Measurements from ENCODE around the gene TAPT1. TPM values are rescaled to one million over a fixed set of nuclear protein-coding genes. Genes with fewer than 3 reads are reported as not detected.

The TAPT1 gene
- total RNA-seq, 1 donor from 2014 or later, result 34.8 TPM

- H3K4me1 Mint-ChIP-seq (ENCODE audit: unreplicated experiment), result no peaks in the 10 kb centered on the region
- TF ChIP-seq CTCF (conservative IDR thresholded peaks at IDR 0.05), result no peak
- no peak overlapping the region for H3K4me3 Mint-ChIP-seq
- no peaks in the 10 kb centered on the region for H3K9me3 Mint-ChIP-seq
- H3K36me3 Mint-ChIP-seq, result peaks cover 51% of the 10 kb centered on the region
- no peaks in the 10 kb centered on the region for H3K27me3 Mint-ChIP-seq
- DNase-seq (ENCODE audit: extremely low spot score, unreplicated experiment), result no peak
- no peak overlapping the region for H3K27ac Mint-ChIP-seq
These were observed 29.5 kb upstream of the TAPT1 start for GRCh38 chr4:16255730-16256129.

DNA sequence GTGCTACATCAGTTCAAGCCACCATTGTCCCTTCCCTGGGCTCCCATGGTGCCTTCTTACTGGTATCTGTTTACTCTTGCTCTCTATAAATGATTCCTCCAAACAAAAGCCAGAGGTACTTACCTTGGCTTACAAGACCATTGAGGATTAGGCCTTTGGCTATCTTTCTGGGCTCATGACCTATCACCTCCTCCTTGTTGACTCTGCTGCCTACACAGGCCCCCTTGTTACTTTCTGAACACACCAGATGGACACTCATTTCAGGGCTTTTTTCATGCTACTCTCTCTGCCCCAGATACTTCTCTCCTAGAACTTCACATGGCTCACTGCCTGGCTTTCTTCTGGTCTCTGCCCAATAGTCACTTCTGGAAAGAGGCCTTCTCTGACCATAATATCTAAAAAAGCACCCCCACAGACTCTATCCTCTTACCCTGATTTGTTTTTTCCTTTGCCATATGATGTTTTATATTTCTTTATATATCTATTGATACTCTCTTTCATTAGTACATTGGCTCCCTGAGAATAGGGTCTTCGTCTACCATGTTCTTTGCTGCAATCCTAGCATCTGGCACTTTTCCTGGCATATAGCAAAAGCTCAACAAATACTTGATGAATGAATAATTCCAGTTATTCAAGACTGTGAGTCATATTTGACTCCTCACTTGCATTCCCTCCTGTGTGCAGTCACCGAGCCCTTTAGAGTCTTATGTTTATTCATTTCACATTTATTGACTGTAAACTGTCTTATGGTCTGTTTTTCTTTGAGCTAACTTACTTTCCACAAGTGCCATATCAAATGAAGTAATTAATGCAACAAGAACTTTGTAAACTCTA, 27.1 kb upstream of the TAPT1 start:
- no peak overlapping the region for H3K27ac Mint-ChIP-seq
- no peaks in the 10 kb centered on the region for H3K9me3 Mint-ChIP-seq
- no peak for TF ChIP-seq CTCF (conservative IDR thresholded peaks at IDR 0.05)
- H3K27me3 Mint-ChIP-seq, result no peaks in the 10 kb centered on the region
- H3K4me3 Mint-ChIP-seq, result no peak overlapping the region
- DNase-seq (ENCODE audit: extremely low spot score, unreplicated experiment), result no peak
- peaks cover 49% of the 10 kb centered on the region for H3K36me3 Mint-ChIP-seq
- H3K4me1 Mint-ChIP-seq (ENCODE audit: unreplicated experiment), result no peaks in the 10 kb centered on the region

DNA sequence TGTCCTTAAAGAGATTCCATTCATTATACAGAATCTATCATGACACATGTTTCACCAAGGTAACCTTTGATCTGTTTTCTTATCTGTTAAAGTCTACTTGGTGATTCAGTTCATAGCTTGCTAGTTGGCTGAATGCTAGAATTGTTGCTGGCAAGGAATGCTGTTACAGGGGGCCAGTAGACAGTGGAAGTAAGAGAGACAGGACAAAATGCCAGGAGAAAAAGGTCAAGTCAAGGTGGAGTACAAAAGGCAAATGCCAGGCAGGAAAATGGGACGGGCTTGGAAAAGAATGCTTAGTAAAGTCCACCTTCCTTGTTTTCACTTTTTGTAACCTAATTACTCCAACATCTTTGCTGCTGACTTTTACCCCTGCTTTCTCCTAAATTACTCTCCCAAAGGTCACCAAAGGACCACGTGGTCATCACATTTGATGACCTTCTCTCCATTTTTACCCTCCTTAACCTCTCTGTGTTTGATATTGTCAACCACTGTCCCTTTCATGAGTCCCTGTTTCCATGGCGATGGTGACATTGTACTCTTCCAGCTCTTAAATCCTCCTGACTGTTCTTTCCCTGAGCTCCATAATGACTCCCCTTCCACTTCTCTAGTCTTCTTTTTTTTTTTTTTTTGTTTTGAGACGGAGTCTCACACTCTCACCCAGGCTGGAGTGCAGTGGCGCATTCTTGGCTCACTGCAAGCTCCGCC, 24.5 kb upstream of the TAPT1 start:
- Mint-ChIP-seq H3K4me3 (no peak overlapping the region), H3K36me3 (peaks cover 50% of the 10 kb centered on the region), H3K9me3 (no peaks in the 10 kb centered on the region), H3K27me3 (no peaks in the 10 kb centered on the region), H3K4me1 (ENCODE audit: unreplicated experiment) (no peaks in the 10 kb centered on the region), H3K27ac (no peak overlapping the region)
- TF ChIP-seq CTCF (conservative IDR thresholded peaks at IDR 0.05), result no peak
- no peak for DNase-seq (ENCODE audit: extremely low spot score, unreplicated experiment)

GRCh38 chr4:16248605-16249004, 22.3 kb upstream of the TAPT1 start:
- H3K27me3 Mint-ChIP-seq, result no peaks in the 10 kb centered on the region
- no peak overlapping the region for H3K27ac Mint-ChIP-seq
- no peaks in the 10 kb centered on the region for H3K9me3 Mint-ChIP-seq
- peaks cover 39% of the 10 kb centered on the region for H3K36me3 Mint-ChIP-seq
- no peaks in the 10 kb centered on the region for H3K4me1 Mint-ChIP-seq (ENCODE audit: unreplicated experiment)
- DNase-seq (ENCODE audit: extremely low spot score, unreplicated experiment), result no peak
- H3K4me3 Mint-ChIP-seq, result no peak overlapping the region
- TF ChIP-seq CTCF (conservative IDR thresholded peaks at IDR 0.05), result no peak

- Mint-ChIP-seq H3K4me1 (ENCODE audit: unreplicated experiment) (no peaks in the 10 kb centered on the region), H3K27ac (no peak overlapping the region), H3K36me3 (peaks cover 32% of the 10 kb centered on the region), H3K27me3 (no peaks in the 10 kb centered on the region), H3K9me3 (peaks cover 7% of the 10 kb centered on the region), H3K4me3 (no peak overlapping the region)
- no peak for TF ChIP-seq CTCF (conservative IDR thresholded peaks at IDR 0.05)
- DNase-seq (ENCODE audit: extremely low spot score, unreplicated experiment), result no peak
These were observed 19.0 kb upstream of the TAPT1 start for GRCh38 chr4:16245241-16245640.

Data from type B pancreatic cell (in vitro differentiated cells).